ENCODE results near the gene MARCHF10.

Gene MARCHF10

DNA sequence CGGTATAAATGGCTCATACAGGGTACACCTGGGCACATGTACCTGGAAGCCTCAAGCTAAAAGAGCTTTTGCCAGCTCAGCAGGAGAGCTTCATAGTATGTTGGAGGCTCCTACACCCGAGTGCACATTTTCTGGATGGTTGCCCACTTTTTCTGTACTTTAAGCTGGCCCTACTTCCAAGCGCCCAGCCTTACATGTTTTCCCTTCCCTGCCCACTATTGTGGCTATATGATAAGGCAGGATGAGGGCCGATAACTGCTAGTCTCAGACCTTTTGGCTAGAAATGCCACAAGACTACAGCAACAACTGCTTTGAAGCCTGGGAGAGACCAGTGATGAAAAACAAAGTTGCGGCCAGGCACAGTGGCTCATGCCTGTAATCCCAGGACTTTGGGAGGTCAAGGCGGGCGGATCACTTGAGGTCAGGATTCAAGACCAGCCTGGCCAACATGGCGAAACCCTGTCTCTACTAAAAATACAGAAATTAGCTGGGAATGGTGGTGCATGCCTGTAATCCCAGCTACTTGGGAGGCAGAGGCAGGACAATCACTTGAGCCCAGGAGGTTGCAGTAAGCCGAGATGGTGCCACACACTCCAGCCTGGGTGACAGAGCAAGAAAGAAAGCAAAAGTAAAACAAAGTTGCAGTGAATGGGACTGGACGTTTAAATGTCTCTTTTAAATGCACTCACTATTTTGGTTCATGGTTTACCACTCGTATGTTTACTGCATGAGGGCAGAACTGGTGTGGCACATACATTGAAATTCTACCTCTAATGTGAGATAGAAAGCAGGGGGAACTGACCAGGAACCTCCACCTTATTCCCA, 14.2 kb upstream of the MARCHF10 start:
- DNase-seq (ENCODE audit: extremely low read depth in 1 of 2, low read depth in 1 of 2), result no peak

- DNase-seq (ENCODE audit: extremely low read depth in 1 of 2, low read depth in 1 of 2), result no peak
These were observed 13.3 kb upstream of the MARCHF10 start for GRCh38 chr17:62821189-62822079.

GRCh38 chr17:62819511-62820221, 11.6 kb upstream of the MARCHF10 start:
- DNase-seq (ENCODE audit: extremely low read depth in 1 of 2, low read depth in 1 of 2), result no peak

DNA sequence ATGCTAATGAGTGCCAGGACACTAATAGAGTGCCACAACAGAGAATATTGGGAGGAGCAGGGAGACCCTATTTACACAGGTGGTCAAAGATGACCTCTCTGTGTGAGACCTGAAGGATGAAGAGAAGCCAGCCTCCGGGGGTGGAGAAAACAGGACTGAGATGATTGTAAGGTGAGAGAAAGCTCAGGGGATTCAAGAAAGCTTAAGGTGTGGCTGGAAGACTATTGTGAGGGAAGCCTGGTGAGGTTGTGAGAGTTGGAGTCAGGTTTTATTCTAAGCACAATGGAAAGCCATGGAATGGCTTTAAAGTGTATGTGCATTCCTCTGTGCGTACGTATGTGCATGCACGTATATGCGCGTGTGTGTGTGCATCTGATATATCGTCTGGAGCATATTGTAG, 10.4 kb upstream of the MARCHF10 start:
- no peak for DNase-seq (ENCODE audit: extremely low read depth in 1 of 2, low read depth in 1 of 2)

DNA sequence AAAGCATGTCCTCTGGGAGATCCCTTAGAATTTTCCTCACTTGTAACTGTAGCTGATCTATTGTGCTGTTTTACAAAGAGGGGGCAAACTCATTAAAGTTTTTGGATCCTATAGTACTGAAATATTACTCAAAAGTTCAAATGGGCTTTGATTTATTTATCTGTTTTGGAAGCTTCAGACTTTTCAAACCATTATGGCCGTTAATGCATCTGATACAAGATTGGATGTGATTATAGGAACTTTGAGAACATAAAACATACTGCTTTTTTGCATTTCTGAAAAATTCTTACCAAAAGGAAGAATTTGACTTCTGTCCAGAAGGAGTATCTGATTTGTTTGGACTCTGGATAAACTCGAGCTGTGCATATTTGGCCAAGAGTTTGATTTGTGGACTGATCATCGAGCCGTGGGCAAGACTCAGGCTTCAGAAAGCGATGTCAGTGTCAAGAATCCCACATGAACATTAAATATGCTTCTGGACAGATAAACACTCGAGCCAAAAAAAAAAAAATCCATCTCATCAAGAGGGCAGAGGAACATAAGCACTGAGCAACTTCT, 8.2 kb upstream of the MARCHF10 start:
- DNase-seq (ENCODE audit: extremely low read depth in 1 of 2, low read depth in 1 of 2), result no peak

- no peak for DNase-seq (ENCODE audit: extremely low read depth in 1 of 2, low read depth in 1 of 2)
These were observed 1.5 kb upstream of the MARCHF10 start for GRCh38 chr17:62809656-62810055.

- no peak for DNase-seq (ENCODE audit: extremely low read depth in 1 of 2, low read depth in 1 of 2)
These were observed 459 bp upstream of the MARCHF10 start for GRCh38 chr17:62808576-62808970.

GRCh38 chr17:62805234-62805633, 2.9 kb downstream of the MARCHF10 start:
- DNase-seq (ENCODE audit: extremely low read depth in 1 of 2, low read depth in 1 of 2), result no peak

DNA sequence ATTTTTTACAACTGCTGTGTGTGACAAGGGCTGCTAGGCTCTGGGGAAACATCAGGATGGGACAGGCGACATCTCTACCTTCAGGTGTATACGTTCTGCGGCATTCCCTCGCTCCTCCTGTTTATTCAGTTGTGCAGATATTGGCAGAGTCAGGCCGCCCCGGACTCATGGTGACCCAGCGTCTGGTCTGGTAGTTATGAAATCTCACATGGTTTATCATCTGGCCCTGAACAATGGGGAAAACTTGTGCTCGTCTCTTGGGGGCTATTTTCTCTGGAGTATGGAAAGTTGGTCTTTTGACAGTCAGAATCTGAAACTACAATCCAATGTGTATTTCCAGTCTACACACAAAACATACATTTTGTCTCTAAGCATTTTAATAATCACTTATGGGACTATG, 3.3 kb downstream of the MARCHF10 start:
- no peak for DNase-seq (ENCODE audit: extremely low read depth in 1 of 2, low read depth in 1 of 2)

DNA sequence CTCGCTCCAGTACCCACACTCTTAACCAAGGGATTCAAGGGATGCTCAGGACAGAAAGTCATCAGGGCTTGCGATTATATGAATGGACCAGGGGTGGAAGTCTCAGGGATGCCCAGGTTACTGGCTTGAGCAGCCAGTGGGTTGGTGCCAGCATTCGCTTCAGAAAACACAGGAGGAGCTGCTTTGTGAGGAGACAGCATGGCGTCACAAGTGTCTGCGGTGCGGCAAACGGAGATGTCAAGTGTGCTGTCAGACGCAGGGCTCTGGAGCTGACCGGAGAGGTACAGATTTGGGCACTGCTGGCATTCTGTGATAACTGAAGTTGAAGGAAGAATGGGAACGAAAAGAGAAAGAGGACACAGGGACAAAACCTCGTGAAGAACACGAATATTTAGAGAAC, 4.1 kb downstream of the MARCHF10 start:
- DNase-seq (ENCODE audit: extremely low read depth in 1 of 2, low read depth in 1 of 2), result no peak

DNA sequence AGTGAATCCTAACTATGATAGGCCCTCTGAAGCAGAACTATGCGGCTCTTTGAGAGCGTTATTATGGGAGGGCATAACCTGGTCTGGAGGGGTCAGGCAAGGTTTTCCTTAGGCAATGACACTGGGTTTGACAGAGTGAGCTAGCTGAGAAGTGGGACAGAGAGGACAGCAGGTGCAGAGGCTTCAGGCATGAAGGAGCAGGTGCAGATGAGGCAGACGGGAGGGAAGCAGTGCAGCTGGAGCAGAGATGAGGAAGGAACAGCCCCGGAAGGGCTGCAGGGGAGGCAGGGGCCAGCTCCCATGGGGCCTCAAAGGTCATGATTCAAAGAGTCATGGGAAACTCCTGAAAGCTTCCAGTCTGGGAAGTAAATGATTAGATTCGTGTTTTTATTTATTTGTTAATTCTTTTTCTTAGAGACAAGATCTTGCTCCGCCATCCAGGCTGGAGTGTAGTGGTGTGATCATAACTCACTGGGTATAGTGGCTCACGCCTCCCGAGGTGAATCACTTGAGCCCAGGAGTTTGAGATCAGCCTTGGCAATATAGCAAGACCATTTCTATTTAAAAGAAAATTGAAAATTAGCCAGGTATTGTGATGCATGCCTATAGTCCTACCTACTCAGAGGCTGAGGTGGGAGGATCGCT, 5.4 kb downstream of the MARCHF10 start:
- no peak for DNase-seq (ENCODE audit: extremely low read depth in 1 of 2, low read depth in 1 of 2)

GRCh38 chr17:62801553-62802114, 6.5 kb downstream of the MARCHF10 start:
- no peak for DNase-seq (ENCODE audit: extremely low read depth in 1 of 2, low read depth in 1 of 2)

DNA sequence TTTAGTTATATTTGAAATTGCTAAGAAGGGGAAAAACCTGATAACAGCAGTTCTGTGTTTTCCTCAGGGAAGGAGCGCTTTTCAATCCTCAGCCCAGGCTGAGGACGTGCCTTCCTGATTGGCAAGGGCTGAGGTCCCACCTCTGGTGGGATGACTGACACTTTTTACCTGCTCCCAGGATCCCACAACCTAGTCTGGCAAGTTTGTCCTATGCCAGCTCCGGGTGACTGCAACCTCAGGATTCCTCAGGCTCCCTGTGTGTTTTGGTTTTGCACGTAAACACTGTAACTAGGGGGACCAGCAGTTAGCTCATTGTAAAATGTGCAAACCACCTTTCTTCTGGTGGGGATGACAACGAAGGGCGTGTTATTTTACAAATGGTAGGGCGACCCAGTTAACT, 7.5 kb downstream of the MARCHF10 start:
- no peak for DNase-seq (ENCODE audit: extremely low read depth in 1 of 2, low read depth in 1 of 2)

DNA sequence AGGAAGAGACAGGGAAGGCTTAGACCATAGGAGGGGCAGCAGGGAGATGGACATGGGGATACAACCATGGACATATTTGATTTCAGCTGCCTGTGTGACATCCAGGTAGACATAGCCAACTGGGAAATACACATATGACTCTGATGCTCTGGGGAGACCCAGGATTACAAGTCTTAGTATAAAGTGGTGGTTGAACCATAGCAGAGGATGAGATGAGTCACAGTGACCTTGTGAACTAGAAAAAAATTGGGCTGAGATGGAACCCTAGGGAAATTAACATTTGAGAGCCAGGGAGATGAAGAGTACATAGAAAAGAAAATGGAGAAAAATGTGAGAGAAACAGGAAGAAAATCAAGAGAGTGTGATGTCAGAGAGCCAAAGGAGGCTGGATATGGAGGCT, 10.2 kb downstream of the MARCHF10 start:
- DNase-seq (ENCODE audit: extremely low read depth in 1 of 2, low read depth in 1 of 2), result no peak

DNA sequence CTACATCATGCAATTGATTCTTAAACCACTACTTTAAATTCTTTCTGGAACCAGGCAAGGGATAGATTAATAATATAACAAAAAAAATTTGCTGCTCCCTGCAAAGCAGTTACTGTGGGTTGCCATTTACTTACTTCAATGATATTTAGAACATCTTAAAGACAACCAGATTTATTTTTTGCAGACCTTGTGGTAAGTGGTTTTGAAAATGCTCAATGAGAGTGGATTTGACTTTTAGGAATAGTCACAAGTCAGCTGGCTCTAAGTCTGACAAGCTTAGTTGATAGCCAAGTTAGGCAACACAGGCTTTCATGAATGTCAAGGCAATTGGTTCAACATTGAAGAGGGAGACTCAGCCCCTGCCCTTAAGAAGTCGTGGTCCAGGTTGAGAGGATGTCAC, 11.8 kb downstream of the MARCHF10 start:
- DNase-seq (ENCODE audit: extremely low read depth in 1 of 2, low read depth in 1 of 2), result no peak

DNA sequence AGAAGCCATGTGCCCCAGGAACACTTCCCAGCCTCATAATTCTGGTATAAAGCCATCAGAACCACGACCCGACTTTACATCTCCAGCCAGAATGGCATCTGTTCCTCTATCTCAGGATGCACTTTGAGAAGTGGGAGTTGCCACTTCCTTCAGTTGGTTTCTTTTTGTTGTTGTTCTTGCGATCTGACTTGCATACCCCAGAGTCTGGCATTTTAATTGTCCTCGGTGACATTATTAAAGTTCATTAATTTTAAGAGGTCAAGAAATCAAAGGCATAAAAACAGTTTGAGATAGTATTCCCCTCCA, 13.5 kb downstream of the MARCHF10 start:
- no peak for DNase-seq (ENCODE audit: extremely low read depth in 1 of 2, low read depth in 1 of 2)

DNA sequence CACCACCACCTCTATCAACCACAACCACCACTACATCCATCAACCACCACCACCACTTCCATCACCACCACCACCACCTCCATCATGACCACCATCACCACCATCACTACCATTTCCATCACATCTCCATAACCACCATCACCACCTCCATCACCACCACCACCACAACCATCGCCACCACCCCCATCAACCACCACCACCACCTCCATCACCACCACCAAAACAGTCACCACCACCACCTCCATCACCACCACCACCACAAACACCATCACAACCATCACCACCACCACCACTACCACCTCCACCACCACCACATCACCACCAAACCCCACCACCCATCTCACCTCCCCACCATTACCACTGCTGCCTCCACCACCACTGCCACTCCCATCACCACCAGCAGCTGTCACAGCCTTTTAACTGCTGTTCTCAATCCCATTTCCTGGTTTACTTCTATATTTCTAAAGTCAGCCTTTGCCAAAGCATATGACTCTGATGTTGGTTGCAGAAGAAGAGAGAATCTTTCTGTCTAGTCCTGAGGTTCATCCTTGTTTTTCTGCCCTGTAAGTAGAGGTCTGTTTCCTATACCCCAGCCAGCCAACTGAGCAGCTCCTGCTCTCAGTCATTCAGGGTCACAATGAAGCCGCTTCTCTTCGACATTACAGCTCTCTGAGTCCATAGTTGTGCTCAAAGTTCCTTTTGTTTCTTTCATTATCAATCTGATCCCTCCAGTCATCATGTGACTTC, 14.0 kb downstream of the MARCHF10 start:
- no peak for DNase-seq (ENCODE audit: extremely low read depth in 1 of 2, low read depth in 1 of 2)

- no peak for DNase-seq (ENCODE audit: extremely low read depth in 1 of 2, low read depth in 1 of 2)
These were observed 15.7 kb downstream of the MARCHF10 start for GRCh38 chr17:62792447-62792800.

DNA sequence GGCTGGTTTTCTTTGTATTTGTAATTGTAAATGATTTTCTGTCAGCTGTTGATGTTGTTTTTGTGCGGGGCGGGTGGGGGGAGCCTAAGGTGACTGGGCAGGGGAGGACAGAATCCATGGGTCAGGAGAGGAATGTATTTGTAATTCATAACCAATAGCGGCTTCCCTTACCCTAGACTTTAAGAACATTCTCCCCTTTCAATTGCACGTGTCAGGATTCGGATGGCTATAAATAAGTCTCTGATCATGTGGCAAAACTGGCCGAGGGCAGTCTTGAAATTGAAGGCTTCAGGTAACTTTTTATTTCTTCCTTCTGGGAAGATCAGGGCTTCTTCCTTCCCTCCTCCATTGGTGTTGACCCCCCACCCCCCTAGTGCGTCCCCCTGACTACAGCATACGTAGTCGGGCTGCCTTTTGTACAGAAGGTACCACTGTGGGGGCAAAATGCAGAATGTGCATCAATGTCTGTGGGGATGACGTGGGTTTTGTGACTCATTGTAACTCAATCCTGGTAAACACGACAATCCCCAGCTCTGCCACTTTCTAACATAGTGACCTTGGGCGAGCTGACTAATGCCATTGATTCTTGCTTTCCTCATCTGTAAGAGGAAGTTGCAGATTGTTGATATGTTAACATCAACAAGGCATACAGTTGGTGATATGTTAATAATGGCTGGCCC, 16.2 kb downstream of the MARCHF10 start:
- no peak for DNase-seq (ENCODE audit: extremely low read depth in 1 of 2, low read depth in 1 of 2)

Data from activated CD8-positive, alpha-beta memory T cell treated with anti-CD3 and anti-CD28 coated beads for 1 hour (primary cell).